ENCODE data around the gene OR2B6. TPM values are rescaled to one million over a fixed set of nuclear protein-coding genes. Genes with fewer than 3 reads are reported as not detected.

Gene OR2B6
- total and polyA plus RNA-seq, 2 donors (not counting 1 experiment from before 2014, with no cell fraction given) = 0.17 TPM; not detected in 1

DNA sequence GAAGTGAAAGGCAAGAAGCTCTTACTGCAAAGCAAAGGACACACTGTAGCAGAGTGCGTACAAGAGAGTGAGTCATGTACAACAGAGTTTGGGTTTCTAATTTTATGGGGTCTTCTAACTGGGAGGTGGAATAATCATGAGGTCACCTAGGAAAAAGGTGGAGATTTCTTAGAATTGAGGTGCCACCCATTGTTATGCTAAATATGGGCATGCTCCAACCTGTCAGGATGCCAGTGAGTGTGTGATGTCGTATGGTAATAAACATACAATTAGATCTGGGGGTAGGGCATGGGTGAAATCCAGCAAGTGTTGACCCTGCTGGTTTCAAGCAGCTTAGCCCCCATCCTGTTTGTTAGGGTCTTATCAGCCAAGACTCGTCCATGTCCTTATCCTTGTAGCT is 46.6 kb downstream of the OR2B6 start:
- no peak for DNase-seq (ENCODE audit: low read depth in 2 of 2)
- H3K27ac ChIP-seq (ENCODE audit: insufficient read depth, low read length) = no peak overlapping the region
- no peaks in the 10 kb centered on the region for H3K27me3 ChIP-seq (ENCODE audit: control insufficient read depth, insufficient read depth, low read length)
- H3K4me3 ChIP-seq (replicated peaks in 1 of 4; ENCODE audit: control extremely low read depth in 1 of 4, insufficient read depth in 1 of 4, low read depth in 3 of 4, low read length in 4 of 4) = no peak overlapping the region
- H3K79me2 ChIP-seq (ENCODE audit: control insufficient read depth, insufficient read depth, low read length) = no peaks in the 10 kb centered on the region
- no peaks in the 10 kb centered on the region for H4K20me1 ChIP-seq (ENCODE audit: control insufficient read depth, extremely low read depth, insufficient read depth, low read length)
- no peaks in the 10 kb centered on the region for H3K36me3 ChIP-seq (ENCODE audit: control insufficient read depth, insufficient read depth, low read length)
- TF ChIP-seq EZH2 (IDR thresholded peaks at IDR 0.05; ENCODE audit: low read length, missing control alignments) = no peak
- TF ChIP-seq, protein P1, sequence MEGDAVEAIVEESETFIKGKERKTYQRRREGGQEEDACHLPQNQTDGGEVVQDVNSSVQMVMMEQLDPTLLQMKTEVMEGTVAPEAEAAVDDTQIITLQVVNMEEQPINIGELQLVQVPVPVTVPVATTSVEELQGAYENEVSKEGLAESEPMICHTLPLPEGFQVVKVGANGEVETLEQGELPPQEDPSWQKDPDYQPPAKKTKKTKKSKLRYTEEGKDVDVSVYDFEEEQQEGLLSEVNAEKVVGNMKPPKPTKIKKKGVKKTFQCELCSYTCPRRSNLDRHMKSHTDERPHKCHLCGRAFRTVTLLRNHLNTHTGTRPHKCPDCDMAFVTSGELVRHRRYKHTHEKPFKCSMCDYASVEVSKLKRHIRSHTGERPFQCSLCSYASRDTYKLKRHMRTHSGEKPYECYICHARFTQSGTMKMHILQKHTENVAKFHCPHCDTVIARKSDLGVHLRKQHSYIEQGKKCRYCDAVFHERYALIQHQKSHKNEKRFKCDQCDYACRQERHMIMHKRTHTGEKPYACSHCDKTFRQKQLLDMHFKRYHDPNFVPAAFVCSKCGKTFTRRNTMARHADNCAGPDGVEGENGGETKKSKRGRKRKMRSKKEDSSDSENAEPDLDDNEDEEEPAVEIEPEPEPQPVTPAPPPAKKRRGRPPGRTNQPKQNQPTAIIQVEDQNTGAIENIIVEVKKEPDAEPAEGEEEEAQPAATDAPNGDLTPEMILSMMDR (conservative IDR thresholded peaks at IDR 0.05 in 1 of 2, IDR thresholded peaks at IDR 0.05 in 1 of 2; ENCODE audit: low read depth in 1 of 2, low read length in 2 of 2) = no peak
- H3K9ac ChIP-seq (ENCODE audit: insufficient read depth, low read length) = no peak overlapping the region
- H3K9me3 ChIP-seq (ENCODE audit: control insufficient read depth, insufficient read depth, low read depth, low read length) = no peaks in the 10 kb centered on the region
- H3K4me1 ChIP-seq (ENCODE audit: control insufficient read depth, extremely low read depth, insufficient read depth, low read length) = no peaks in the 10 kb centered on the region
- H2AFZ ChIP-seq (ENCODE audit: low read length) = no peak overlapping the region
- H3K4me2 ChIP-seq (ENCODE audit: extremely low read depth, insufficient read depth, low read length) = no peak overlapping the region

GRCh38 chr6:28004350-28005151 is 47.5 kb downstream of the OR2B6 start:
- Histone ChIP-seq H3K36me3 (ENCODE audit: control insufficient read depth, insufficient read depth, low read length) (no peaks in the 10 kb centered on the region), H3K4me3 (replicated peaks in 1 of 4; ENCODE audit: control extremely low read depth in 1 of 4, insufficient read depth in 1 of 4, low read depth in 3 of 4, low read length in 4 of 4) (no peak overlapping the region), H3K79me2 (ENCODE audit: control insufficient read depth, insufficient read depth, low read length) (no peaks in the 10 kb centered on the region), H3K9ac (ENCODE audit: insufficient read depth, low read length) (no peak overlapping the region), H2AFZ (ENCODE audit: low read length) (no peak overlapping the region), H3K27ac (ENCODE audit: insufficient read depth, low read length) (no peak overlapping the region), H3K4me2 (ENCODE audit: extremely low read depth, insufficient read depth, low read length) (no peak overlapping the region), H3K4me1 (ENCODE audit: control insufficient read depth, extremely low read depth, insufficient read depth, low read length) (no peaks in the 10 kb centered on the region), H3K9me3 (ENCODE audit: control insufficient read depth, insufficient read depth, low read depth, low read length) (no peaks in the 10 kb centered on the region), H3K27me3 (ENCODE audit: control insufficient read depth, insufficient read depth, low read length) (no peaks in the 10 kb centered on the region), H4K20me1 (ENCODE audit: control insufficient read depth, extremely low read depth, insufficient read depth, low read length) (no peaks in the 10 kb centered on the region)
- no peak for DNase-seq (ENCODE audit: low read depth in 2 of 2)
- TF ChIP-seq, protein P1 (conservative IDR thresholded peaks at IDR 0.05 in 1 of 2, IDR thresholded peaks at IDR 0.05 in 1 of 2; ENCODE audit: low read depth in 1 of 2, low read length in 2 of 2) = no peak
- no peak for TF ChIP-seq EZH2 (IDR thresholded peaks at IDR 0.05; ENCODE audit: low read length, missing control alignments)

- no peak overlapping the region for H3K4me2 ChIP-seq (ENCODE audit: extremely low read depth, insufficient read depth, low read length)
- H3K9ac ChIP-seq (ENCODE audit: insufficient read depth, low read length) = no peak overlapping the region
- H3K4me3 ChIP-seq (replicated peaks in 1 of 4; ENCODE audit: control extremely low read depth in 1 of 4, insufficient read depth in 1 of 4, low read depth in 3 of 4, low read length in 4 of 4) = no peak overlapping the region
- no peak overlapping the region for H2AFZ ChIP-seq (ENCODE audit: low read length)
- no peaks in the 10 kb centered on the region for H4K20me1 ChIP-seq (ENCODE audit: control insufficient read depth, extremely low read depth, insufficient read depth, low read length)
- no peaks in the 10 kb centered on the region for H3K79me2 ChIP-seq (ENCODE audit: control insufficient read depth, insufficient read depth, low read length)
- no peaks in the 10 kb centered on the region for H3K4me1 ChIP-seq (ENCODE audit: control insufficient read depth, extremely low read depth, insufficient read depth, low read length)
- H3K27me3 ChIP-seq (ENCODE audit: control insufficient read depth, insufficient read depth, low read length) = no peaks in the 10 kb centered on the region
- TF ChIP-seq, protein P1 (conservative IDR thresholded peaks at IDR 0.05 in 1 of 2, IDR thresholded peaks at IDR 0.05 in 1 of 2; ENCODE audit: low read depth in 1 of 2, low read length in 2 of 2) = no peak
- no peak for TF ChIP-seq EZH2 (IDR thresholded peaks at IDR 0.05; ENCODE audit: low read length, missing control alignments)
- no peak for DNase-seq (ENCODE audit: low read depth in 2 of 2)
- no peaks in the 10 kb centered on the region for H3K36me3 ChIP-seq (ENCODE audit: control insufficient read depth, insufficient read depth, low read length)
- no peak overlapping the region for H3K27ac ChIP-seq (ENCODE audit: insufficient read depth, low read length)
- no peaks in the 10 kb centered on the region for H3K9me3 ChIP-seq (ENCODE audit: control insufficient read depth, insufficient read depth, low read depth, low read length)
Measured at GRCh38 chr6:28005152-28005890, 48.3 kb downstream of the OR2B6 start.
